CD4-positive, alpha-beta T cell treated with Interleukin-6 at 100 ng/mL for 8 hours (primary cell): Measurements from ENCODE around the gene PLEKHA6.

Source experiments
- DNase-seq: peaks from one replicate; pipeline ENCODE4 v3.0.0-alpha.2; 2020; ENCODE audit warnings: mixed read lengths, low spot score

The PLEKHA6 gene

DNA sequence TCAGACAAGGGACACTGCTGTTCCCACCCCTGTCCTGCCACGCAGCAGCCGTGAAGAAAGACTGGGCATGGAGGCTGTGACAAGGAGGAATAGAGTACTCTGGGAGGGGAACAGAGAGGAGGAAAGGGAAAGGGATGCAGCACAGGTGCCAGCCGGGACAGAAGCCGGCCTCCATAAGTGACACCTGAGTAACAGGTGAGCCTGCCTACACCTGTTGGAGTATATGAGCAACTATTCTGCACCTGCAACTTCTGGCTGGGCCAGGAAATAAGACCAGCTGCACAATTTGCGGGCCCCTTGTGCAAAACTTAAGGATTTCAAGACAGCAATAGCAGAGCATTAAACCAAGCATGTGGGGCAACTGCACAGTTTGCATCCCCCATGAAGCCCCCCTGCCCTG is 73.4 kb downstream of the PLEKHA6 start:
- no peak for DNase-seq

DNA sequence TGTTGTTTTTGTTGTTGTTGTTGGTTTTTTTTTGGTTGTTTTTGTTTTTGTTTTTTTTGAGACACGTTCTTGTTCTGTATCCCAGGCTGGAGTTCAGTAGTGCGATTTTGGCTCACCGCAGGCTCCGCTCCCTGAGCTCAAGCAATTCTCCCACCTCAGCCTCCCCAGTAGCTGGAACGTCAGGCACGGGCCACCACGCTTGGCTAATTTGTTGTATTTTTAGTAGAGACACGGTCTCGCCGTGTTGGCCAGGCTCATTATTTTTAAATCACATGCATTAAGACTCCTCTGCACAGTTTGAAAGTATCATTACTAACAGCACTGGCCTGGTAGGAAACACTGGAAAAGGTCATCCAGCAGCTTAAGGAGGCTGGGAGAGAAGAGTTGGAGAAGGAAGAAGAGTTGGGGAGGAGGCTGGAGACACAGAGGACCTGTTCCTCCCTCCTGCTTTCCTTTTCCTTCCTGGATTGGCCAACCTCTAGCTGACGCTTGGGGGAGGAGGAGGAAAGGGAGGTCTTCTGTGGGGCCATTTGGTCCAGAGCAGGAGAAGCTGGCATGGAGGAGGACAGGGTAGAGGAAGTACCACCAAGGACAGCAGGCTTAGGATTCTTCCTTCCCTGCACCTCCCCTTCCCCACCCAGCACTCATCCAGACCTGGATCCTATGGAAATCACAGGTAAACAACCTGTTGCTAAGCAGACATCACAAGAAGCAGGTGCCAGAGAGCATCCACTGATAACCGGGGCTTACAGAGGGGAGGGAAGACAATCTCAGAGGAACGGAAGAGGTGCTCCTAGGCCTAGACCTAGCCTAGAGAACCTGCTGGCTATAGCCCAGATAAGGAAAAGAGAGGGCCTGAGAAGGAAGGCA is 74.1 kb downstream of the PLEKHA6 start:
- no peak for DNase-seq

DNA sequence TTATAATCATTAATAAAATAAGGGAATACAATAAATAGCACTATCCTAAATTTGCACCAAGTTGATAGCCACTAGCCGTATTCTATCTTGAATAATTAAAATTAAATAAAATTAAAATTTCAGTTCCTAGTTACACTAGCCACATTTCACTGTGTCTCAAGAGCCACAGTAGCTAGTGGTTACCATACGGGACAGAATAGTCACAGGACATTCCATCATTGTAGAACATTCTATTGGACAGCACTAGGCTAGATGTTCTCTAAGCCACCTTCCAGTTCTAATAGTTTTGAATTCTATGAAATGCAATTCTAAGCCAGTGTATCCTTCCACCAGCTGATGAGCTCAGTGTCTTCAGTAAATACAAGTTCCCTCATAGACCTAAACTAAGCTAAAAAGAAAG is 74.8 kb downstream of the PLEKHA6 start:
- DNase-seq: no peak

DNA sequence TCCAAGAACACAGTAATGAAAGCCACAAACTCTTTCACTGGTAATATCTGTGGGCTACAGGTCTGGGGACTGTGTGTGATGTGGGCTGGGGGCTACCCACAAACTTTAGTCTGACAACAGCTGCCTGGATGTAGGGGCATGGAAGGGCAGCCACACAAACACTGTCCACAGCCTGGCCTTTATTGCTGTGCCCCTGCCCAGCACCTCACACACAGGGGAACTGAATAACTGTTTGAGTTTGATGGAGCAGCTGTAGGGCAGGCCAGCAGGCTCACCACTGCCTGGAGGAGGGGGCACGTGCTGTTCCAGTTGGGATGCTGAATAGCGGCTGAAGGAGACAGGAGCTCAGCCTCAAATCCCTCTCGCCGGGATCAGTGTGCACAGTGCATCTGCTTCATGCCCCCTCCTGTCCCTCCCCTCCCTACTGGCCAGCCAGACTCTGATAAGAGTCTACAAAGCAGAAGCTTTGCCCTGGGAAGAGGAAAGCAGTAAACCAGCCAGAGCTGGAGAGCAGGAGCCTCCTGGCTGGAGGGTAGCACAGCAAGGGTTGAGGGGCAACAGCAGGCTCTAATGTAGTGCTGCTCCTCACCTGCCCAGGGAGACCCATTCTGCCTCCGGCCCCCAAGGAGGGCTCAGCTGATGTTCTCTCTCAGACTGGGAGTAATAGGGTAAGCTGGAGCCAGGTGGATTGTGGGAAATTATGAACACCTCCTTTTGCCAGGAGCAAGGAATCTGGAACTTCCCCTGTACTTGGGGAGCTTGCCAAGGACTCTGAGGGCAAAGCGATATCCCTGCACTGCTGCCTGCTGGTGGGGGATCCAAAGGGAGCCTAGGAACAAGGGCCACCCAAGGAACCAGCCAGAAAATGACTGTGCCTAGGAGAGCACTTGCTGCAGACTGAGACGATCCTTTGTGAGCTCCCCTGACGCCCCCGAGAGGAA is 75.7 kb downstream of the PLEKHA6 start:
- no peak for DNase-seq

DNA sequence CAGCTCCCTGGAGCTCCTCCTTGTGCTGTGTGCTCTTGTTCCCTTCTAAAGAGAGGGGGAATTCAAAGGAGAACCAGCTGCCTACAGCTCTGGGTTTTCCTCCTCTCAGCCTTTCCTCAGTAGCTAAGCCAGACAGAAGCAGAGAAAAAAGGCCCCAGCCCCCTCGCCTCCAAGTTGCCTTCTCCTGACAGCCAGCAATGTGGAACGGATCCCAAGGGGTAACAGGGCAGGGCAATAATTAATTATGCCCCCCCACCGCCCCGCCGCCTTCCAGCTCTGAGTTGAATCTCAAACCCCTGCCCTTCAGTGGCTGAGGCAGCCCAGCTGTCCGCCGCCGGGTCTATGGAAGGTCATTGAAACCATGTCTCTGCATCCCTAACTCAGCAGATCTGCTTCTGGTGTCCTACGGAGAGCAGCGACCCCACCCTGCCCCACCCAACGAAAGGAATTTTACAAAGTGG is 76.9 kb downstream of the PLEKHA6 start:
- DNase-seq: no peak

DNA sequence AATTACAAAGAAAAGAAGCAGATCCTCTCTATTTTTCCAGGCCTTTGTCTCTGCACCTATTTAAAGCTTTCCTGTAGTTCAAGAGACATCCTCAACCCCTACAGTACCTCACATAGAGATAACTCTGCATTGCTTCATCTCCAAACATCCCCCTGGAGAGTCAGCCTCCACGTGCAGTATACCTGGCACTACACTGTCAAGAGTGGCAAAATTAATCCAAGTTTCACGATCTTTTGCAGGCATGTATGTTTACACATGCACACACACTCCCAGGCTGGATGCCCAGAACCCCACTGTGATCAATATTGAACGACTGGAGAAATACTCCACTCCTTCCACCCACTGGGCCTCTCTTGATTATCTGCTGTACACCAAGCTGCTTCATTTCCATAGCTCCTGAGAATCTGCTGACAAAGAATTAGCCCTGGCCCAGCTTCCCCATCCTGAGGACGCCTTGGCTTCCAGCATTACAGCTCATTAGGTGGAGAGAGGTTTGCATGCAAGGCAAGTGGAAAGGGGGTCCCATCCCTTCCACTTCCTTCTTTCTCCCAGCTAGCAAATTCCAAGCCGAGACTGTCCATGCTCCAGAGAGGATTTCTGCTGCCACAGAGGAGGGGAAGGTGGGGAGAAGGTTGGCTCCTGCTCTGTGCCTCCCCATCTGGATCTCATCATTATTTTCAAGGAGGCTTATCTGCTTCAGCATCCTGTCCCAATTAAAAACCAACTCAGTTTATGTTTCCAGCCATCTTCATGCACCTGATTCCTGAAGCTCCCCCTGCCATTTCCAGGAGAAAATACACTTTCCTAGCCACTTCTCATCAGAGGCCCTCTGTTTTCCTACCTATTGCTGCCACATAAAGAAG is 79.4 kb downstream of the PLEKHA6 start:
- no peak for DNase-seq

DNA sequence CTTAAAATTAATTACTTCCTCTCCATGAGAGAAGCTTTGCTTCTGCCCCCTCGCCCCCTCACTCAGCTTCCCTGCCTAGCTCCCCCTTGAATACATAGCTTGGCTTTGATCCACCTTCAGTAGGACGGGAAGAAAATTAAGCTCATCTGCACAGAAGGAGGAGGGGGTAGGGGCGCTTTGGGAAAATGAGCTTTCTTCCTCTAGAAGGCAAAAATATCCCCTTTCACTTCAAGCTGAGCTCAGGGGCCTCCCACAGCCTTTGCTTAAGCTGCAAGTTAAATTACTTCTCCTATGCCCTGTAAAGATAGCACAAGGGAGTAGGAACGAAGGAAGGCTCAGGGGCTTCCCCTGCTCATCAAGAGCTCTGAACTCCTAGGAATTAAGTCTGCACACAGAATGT is 80.8 kb downstream of the PLEKHA6 start:
- no peak for DNase-seq

DNA sequence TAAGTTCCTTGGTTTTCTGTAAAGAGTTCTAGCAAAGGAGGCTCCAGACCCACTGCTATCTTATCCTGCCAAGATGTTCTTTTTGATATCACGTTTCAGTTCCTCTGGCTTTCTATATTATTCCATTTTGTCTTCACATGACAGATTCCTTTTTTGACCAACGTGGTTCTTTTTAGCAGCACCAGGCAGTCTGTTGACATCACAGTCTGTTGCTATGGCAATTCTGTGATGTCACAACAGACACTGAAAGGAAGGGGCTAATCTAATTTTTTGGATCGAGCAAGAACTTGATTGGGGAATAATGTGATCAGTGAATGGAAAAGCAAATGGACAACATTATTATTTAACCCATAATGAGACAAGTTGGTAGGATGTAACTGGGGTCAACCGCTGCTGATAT is 81.5 kb downstream of the PLEKHA6 start:
- DNase-seq: no peak

DNA sequence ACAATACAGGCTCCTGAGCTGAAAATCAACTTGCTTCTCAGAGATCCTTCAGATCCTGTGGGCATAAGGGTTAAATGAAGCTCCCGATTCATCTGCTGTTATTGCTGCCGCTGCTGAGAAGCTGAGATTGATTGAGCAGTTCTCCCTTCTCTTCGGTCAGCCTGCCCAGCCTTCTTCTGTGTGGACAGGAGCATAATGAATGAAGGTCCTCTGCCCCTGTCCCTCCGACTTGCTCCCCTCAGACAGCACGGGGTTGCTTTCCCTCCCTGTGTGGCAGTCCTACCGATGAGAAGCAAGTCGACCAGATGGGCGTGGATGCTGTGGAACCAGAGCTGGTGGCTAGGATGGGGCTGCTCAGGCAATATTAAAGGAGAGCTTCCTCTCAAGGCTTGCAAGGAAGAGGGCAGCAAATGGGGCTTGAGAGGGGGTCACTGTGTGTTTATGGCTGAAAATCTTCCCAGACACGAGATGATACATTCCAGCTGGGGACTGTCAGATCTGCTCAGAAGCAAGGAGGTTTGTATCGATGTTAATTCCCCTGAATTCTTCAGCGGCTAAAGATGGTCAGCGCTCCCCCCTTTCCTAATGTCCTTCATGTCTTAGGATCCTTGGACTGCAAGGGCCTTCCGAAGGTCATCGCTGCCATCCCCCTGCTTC is 82.0 kb downstream of the PLEKHA6 start:
- no peak for DNase-seq

DNA sequence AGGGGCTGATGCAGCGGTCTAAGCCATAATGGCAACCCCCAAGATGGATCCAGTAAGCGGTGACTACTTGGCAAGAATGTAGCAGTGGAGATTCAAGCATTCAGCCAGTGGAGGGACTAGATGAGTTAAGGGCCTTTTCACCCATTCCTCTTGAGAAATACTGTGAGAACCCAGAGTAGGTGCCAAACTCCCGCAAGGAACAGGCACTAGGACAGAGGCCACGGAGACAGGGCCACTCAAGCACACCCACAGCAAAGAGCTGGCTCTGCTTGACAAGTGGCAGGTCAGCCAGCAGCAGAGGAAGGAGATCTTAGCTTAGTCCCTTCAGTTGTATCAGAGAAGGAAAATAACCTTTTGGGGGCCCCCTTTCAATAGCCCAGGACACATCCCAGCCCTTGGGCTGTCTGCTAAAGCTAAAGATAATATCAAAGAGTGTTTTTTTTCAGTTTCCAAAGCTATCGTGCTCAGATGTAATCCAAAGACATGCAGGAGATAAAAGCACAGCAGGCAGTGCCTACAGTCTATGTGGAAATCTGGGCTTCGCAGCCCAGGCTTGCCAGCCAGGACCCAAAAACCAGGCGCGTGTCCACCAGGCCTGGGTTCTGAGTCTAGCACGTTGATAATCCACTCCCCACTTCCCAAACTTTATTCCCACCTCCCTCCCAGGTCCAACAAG is 83.9 kb downstream of the PLEKHA6 start:
- DNase-seq: no peak

DNA sequence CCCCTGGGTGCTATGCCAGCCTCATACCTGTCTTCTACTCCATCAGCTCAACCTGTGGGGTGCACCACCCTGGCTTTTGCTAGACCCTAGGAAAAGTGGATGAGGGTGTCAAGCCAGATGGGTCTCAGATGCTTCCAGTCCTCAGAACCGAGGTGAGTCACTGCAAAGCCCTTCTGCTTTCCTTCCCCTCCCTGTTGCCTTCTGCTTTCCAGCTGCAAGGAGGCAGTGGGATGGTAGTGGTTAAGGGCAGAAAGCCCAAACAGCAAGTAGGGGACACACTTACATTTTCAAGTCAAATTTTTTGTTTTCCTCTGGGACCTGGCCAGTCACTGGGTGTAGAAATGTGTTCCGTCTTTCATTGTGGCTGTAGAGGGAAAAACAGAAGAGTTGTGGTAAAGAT is 85.3 kb downstream of the PLEKHA6 start:
- DNase-seq: no peak

DNA sequence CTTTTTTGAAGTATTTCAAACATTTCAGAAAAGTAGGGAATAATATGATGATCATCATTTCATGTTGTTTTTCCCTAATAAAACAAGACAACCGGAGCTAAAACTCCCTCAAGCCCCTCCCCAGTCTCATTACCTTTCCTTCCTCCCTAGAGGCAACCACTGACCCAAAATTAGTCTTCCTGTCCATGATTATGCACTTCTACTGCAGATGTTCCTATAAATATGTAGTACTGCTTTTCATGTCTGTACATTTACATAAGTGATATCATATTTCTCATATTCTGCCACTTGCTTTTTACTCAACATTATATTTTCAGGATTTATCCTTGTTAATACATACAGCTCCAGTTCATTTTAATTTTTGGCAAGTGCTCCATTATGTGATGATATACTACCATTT is 87.2 kb downstream of the PLEKHA6 start:
- DNase-seq: no peak

DNA sequence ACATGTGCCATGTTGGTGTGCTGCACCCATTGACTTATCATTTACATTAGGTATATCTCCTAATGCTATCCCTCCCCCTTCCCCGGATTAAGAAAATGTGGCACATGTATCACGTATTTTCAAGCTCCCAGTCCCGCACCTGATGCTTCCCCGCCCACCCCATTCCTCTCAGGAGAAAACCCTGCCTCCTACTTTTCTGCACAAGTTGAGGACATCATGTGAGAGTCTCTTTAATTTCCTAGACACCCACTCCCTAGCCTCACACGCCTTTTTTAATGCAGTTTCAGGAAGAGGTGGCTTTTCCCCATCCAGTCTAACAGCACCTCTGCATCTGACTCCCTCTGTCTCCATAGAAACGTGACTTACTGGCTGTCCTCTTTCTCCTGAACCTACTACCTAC is 87.8 kb downstream of the PLEKHA6 start:
- no peak for DNase-seq

DNA sequence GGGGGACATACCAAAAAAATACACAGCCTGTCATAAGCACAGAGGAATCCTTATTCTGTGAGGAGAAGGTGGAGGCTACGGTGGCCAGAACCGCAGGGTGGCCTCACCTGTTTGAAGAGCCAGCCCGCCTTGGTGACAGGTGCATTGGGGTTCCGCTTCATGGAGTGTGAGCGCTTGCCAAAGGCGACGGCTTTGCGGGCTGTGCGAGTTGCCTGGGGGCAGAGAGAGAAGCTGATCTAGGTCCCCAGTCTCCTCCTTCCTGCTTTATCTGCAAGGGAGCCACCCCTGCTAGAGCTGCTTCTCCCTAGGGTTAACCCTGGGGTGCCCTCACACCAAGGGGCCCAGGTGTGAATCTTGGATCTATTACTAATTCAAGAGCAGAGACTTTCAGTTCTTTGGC is 91.6 kb downstream of the PLEKHA6 start:
- DNase-seq: no peak

DNA sequence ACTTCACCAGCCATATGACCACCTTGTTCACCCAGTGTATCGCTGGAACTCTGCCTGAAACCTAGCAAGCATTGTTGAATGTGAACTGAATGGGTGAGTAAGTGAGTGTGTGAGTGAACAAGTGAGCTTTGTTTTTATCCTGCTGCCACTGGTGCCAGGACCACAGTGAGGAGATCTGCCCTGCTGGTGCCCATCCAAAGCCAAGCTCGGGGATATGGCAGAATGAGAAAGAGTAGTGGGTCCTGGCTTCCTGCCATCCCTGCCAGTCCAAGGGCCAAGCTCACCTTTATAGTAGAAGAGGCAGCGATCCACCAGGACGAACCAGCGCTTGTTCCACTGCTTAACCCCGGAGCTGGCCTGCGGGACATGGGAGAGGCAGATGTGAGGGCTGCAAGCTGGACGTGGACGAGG is 92.5 kb downstream of the PLEKHA6 start:
- DNase-seq: no peak

DNA sequence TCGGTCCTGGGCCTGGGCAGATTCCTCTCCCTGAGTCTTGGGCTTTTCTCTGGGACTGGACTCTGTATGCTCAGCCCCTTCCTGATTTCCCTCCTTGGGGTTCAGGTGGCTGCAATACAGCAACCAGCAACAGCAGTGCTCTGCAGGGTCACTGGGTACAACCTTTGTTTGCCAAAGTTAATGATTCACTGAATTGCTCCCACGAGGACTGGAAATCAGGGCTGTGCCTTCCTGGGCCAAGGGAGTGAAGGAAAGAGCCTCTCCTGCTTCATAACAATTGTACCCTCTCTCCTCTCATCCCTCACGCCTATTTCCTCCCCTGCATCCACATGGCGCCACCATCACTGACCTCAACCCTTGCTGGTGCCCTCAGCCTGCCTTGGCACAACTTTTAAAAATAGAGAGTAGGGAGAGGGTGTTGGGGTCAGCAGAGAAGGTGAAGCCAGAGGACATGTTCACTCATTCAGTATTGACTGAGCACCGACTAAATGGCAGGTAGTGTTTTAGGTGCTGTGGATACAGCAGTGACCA is 93.2 kb downstream of the PLEKHA6 start:
- no peak for DNase-seq

DNA sequence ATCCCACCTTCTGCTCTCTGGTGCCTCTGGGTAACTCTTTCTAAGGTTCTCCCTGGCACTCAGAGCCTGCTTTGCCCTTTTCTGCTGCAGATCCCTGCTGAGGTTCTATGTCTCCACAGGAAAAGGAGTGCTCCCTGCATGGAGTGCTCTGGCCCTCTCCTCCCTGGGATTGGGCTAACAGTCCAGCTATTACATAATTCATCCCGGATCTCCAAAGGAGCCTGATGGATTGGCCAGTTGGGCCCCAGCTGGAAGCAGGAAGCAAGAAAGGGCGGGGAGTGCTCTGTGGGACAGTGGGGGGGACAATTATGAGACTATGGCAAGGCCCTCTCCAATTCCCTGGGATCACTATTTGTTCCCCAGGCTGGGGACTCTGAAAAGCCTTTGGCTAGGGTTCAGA is 94.1 kb downstream of the PLEKHA6 start:
- DNase-seq: no peak

DNA sequence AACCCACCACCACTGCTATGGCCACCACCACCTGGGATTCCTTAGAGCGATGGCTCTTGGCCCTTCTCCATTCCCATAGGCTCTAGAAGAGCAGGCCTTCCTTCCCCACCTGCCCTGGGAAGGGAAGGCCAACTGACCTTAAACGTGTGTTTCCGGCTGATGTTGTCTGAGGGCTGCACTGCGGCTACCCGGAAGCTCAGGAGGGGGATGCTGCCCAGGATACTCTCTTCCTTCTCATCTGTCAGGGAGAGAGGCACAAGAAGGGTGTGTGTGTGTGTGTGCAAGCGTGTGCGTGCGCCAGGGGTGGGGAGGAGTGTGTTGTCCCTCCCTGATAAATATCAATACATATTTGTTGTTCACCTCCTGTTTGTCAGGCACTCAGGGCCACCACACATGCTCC is 94.9 kb downstream of the PLEKHA6 start:
- no peak for DNase-seq

DNA sequence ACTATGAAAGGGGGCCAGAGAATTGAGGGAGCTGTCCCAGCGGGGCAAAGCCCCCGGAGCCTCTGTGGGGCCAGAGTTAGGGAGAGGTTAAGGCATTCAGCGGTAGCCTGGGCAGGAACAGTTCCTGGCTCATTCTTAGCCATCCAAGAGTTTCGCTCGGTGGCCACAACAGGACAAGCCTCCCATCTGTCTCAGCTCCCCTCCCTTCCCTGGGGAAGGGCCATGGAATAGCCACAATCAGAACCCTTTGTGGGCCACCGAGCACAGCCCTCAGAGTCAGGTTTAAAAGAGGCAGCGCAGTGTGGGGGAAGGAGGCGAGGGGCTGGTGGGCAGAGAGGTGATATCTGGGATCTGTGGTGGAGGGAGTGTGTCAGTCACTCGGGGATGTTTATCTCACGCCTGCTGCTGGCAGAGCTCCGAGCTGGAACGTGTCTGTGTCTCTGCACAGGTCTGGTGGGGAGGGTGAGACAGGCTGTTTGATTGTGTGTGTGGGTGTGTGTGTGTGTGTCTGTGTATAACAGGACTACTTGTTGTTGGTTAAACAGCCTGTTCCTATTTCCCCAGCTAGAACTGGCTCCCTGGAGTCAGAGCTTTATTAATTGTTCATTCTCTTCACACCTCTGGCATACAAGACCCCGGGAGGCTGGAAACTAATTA is 96.3 kb downstream of the PLEKHA6 start:
- no peak for DNase-seq
